H1 (cell line): Measurements from ENCODE around the gene HINT2. TPM values are rescaled to one million over a fixed set of nuclear protein-coding genes. Genes with fewer than 3 reads are reported as not detected.
A peak's percentile ranks its signal among the peaks of the same experiment; 100 is the strongest.

Experiments
- CTCF ChIA-PET: fragments of 300-600 bp; sonication (Branson Sonifier 250); formaldehyde crosslinking; loops from one replicate; lab custom pipeline; 2021; ENCODE audit not compliant: partially characterized antibody; lab: Charles Lee
- POLR2A ChIA-PET: fragments of 300-600 bp; sonication (Branson Sonifier 250); formaldehyde crosslinking; loops from one replicate; lab custom pipeline; 2021; ENCODE audit warnings: inconsistent platforms; ENCODE audit not compliant: partially characterized antibody; lab: Charles Lee
- DNase-seq, 2 experiments: peaks; one replicate each; pipeline versions ENCODE4 v3.0.0 to v3.0.0-alpha.2; 2010 to 2022; ENCODE audit warnings: low spot score in 2 of 2, low read depth in 1 of 2, mixed read lengths in 1 of 2
- FAIRE-seq: peaks from 2 replicates; lab custom pipeline; 2011; peaks lifted over from hg19 to GRCh38; lab: Jason Lieb, UNC
- H2AFZ ChIP-seq: 2 replicates; pipeline ENCODE4 v1.8.1; 2012; ENCODE audit warnings: low read length, inconsistent platforms
- H2AK5ac ChIP-seq: 2 replicates; pipeline ENCODE4 v1.6.1; 2013; ENCODE audit warnings: low read depth, low read length
- H2BK120ac ChIP-seq: replicated peaks from 2 replicates; pipeline ENCODE3; 2013; ENCODE audit warnings: low read depth, low read length, inconsistent platforms
- H2BK12ac ChIP-seq: 2 replicates; pipeline ENCODE4 v1.6.1; 2013; ENCODE audit warnings: low read depth, low read length
- H2BK15ac ChIP-seq: 2 replicates; pipeline ENCODE4 v1.6.1; 2013; ENCODE audit warnings: low read length
- H2BK20ac ChIP-seq: 2 replicates; pipeline ENCODE4 v1.6.1; 2013; ENCODE audit warnings: low read length
- H2BK5ac ChIP-seq: 2 replicates; pipeline ENCODE4 v1.6.1; 2013; ENCODE audit warnings: low read depth, low read length
- H3K14ac ChIP-seq: 2 replicates; pipeline ENCODE4 v1.6.1; 2013; ENCODE audit warnings: inconsistent platforms; ENCODE audit not compliant: insufficient read length
- H3K18ac ChIP-seq: 2 replicates; pipeline ENCODE4 v1.6.1; 2013; ENCODE audit warnings: low read length; ENCODE audit errors: extremely low read depth
- H3K23ac ChIP-seq: 2 replicates; pipeline ENCODE4 v1.6.1; 2013; ENCODE audit warnings: inconsistent platforms; ENCODE audit not compliant: insufficient read length
- H3K23me2 ChIP-seq: 2 replicates; pipeline ENCODE4 v1.6.1; 2013; ENCODE audit warnings: low read depth, low read length
- H3K27ac ChIP-seq: 2 replicates; pipeline ENCODE4 v1.6.1; 2011; ENCODE audit warnings: low read depth, low read length, inconsistent platforms
- H3K27me3 ChIP-seq, 4 experiments: replicated peaks in 1 of 4; 1 replicate in 1 of 4; 2 replicates in 3 of 4; pipeline versions ENCODE4 v1.6.1 to v1.8.1; 2011 to 2013; ENCODE audit warnings: low read length in 3 of 4, mild to moderate bottlenecking in 3 of 4, inconsistent platforms in 2 of 4, mixed read lengths in 2 of 4, moderate library complexity in 1 of 4; ENCODE audit not compliant: control insufficient read depth in 3 of 4, insufficient read depth in 3 of 4; ENCODE audit errors: extremely low read depth in 1 of 4
- H3K36me3 ChIP-seq, 4 experiments: 2 replicates each; pipeline versions ENCODE4 v1.6.1 to v1.8.1; 2011 to 2013; ENCODE audit warnings: mild to moderate bottlenecking in 4 of 4, low read length in 3 of 4, moderate library complexity in 2 of 4, control low read depth in 1 of 4, inconsistent platforms in 1 of 4; ENCODE audit not compliant: insufficient read depth in 4 of 4, control insufficient read depth in 2 of 4
- H3K4ac ChIP-seq: replicated peaks from 2 replicates; pipeline ENCODE3; 2013; ENCODE audit warnings: low read length, low read depth, mixed read lengths, inconsistent platforms; ENCODE audit not compliant: insufficient read length
- H3K4me1 ChIP-seq, 4 experiments: replicated peaks in 1 of 4; 1 replicate in 1 of 4; 2 replicates in 3 of 4; pipeline versions ENCODE4 v1.6.1 to v1.8.1; 2011 to 2013; ENCODE audit warnings: low read length in 3 of 4, inconsistent platforms in 2 of 4, mixed read lengths in 1 of 4; ENCODE audit not compliant: insufficient read depth in 4 of 4, control insufficient read depth in 3 of 4
- H3K4me2 ChIP-seq, 2 experiments: 2 replicates each; pipeline versions ENCODE4 v1.6.1 to v1.8.1; 2011 to 2013; ENCODE audit warnings: low read depth in 2 of 2, low read length in 2 of 2, control low read depth in 1 of 2, inconsistent platforms in 1 of 2, mild to moderate bottlenecking in 1 of 2; ENCODE audit not compliant: insufficient read depth in 1 of 2
- H3K4me3 ChIP-seq, 4 experiments: fragments of 200-600, 300-600 bp in 1 of 4; sonication (generic), shearing (Covaris generic), sonication (Bioruptor Twin) in 1 of 4; 2 replicates each; pipeline versions ENCODE4 v1.5.1 to v1.8.1; 2011 to 2016; ENCODE audit warnings: low read length in 4 of 4, low read depth in 3 of 4, control low read depth in 2 of 4, inconsistent platforms in 2 of 4, mild to moderate bottlenecking in 2 of 4, mixed read lengths in 1 of 4, moderate library complexity in 1 of 4; ENCODE audit not compliant: insufficient read depth in 2 of 4; ENCODE audit errors: extremely low read depth in 1 of 4
- H3K56ac ChIP-seq: replicated peaks from 2 replicates; pipeline ENCODE3; 2013; ENCODE audit warnings: low read depth, mild to moderate bottlenecking, mixed read lengths, low read length, inconsistent platforms; ENCODE audit not compliant: insufficient read length
- H3K79me1 ChIP-seq: 2 replicates; pipeline ENCODE4 v1.6.1; 2013; ENCODE audit warnings: low read depth, low read length, control low read depth
- H3K79me2 ChIP-seq, 2 experiments: 2 replicates each; pipeline versions ENCODE4 v1.6.1 to v1.8.1; 2012 to 2013; ENCODE audit warnings: low read length in 2 of 2, mild to moderate bottlenecking in 2 of 2, inconsistent platforms in 1 of 2; ENCODE audit not compliant: insufficient read depth in 2 of 2, control insufficient read depth in 1 of 2
- H3K9ac ChIP-seq, 4 experiments: replicated peaks in 1 of 4; 1 replicate in 1 of 4; 2 replicates in 3 of 4; pipeline versions ENCODE4 v1.6.1 to v1.8.1; 2011 to 2013; ENCODE audit warnings: low read depth in 3 of 4, low read length in 3 of 4, control low read depth in 2 of 4, mild to moderate bottlenecking in 2 of 4, moderate library complexity in 2 of 4, inconsistent platforms in 1 of 4; ENCODE audit errors: extremely low read depth in 1 of 4
- H3K9me3 ChIP-seq, 2 experiments: 2 replicates each; pipeline versions ENCODE4 v1.6.1 to v1.8.1; 2012 to 2013; ENCODE audit warnings: mild to moderate bottlenecking in 2 of 2, moderate library complexity in 2 of 2, control low read depth in 1 of 2, inconsistent platforms in 1 of 2, low read depth in 1 of 2, low read length in 1 of 2, mixed read lengths in 1 of 2; ENCODE audit not compliant: insufficient read depth in 2 of 2
- H4K20me1 ChIP-seq, 2 experiments: replicated peaks in 1 of 2; 2 replicates each; pipeline versions ENCODE3 to v1.8.1; 2011 to 2013; ENCODE audit warnings: inconsistent platforms in 2 of 2, low read length in 2 of 2, mild to moderate bottlenecking in 1 of 2; ENCODE audit not compliant: insufficient read depth in 2 of 2, control insufficient read depth in 1 of 2
- H4K5ac ChIP-seq: 2 replicates; pipeline ENCODE4 v1.6.1; 2013; ENCODE audit warnings: low read length, low read depth, mixed read lengths, inconsistent platforms; ENCODE audit not compliant: insufficient read length
- H4K8ac ChIP-seq: 2 replicates; pipeline ENCODE4 v1.8.0; 2013; ENCODE audit warnings: mild to moderate bottlenecking, moderate library complexity, low read length, inconsistent platforms; ENCODE audit not compliant: insufficient read depth; ENCODE audit errors: extremely low read depth
- H4K91ac ChIP-seq: replicated peaks from 2 replicates; pipeline ENCODE3; 2013; ENCODE audit warnings: low read length, mixed read lengths, inconsistent platforms; ENCODE audit not compliant: insufficient read length
- EP300 ChIP-seq, 2 experiments: IDR thresholded peaks; 1 replicate in 1 of 2; 2 replicates in 1 of 2; pipeline ENCODE4 v1.6.1; 2011 to 2012; ENCODE audit warnings: low read depth in 2 of 2, low read length in 2 of 2, mild to moderate bottlenecking in 2 of 2, borderline replicate concordance in 1 of 2, inconsistent platforms in 1 of 2, moderate library complexity in 1 of 2
- EZH2 ChIP-seq: fragments of 200-600 bp; sonication (generic); IDR thresholded peaks from 2 replicates; pipeline ENCODE4 v1.7.1; 2012; ENCODE audit warnings: low read depth, mild to moderate bottlenecking, moderate library complexity, low read length, inconsistent platforms; ENCODE audit not compliant: severe bottlenecking
- KDM1A ChIP-seq: fragments of 200-600, 300-600 bp; sonication (generic); IDR thresholded peaks from 2 replicates; pipeline ENCODE4 v1.7.1; 2016; ENCODE audit warnings: mild to moderate bottlenecking, low read length, borderline replicate concordance
- KDM4A ChIP-seq: IDR thresholded peaks from one replicate; pipeline ENCODE4 v1.7.1; 2012; ENCODE audit warnings: low read depth, mild to moderate bottlenecking, moderate library complexity, low read length, inconsistent platforms; ENCODE audit not compliant: severe bottlenecking
- POLR2A ChIP-seq, 2 experiments: IDR thresholded peaks; 1 replicate in 1 of 2; 2 replicates in 1 of 2; pipeline ENCODE4 v1.6.1; 2011; ENCODE audit warnings: low read depth in 2 of 2, low read length in 2 of 2, mild to moderate bottlenecking in 2 of 2; ENCODE audit errors: control extremely low read depth in 1 of 2
- SIN3A ChIP-seq, 2 experiments: IDR thresholded peaks in 1 of 2; conservative IDR thresholded peaks in 1 of 2; 2 replicates each; pipeline ENCODE4 v1.6.1; 2011 to 2012; ENCODE audit warnings: low read length in 2 of 2, improper control_type of control experiment in 1 of 2, low read depth in 1 of 2, mild to moderate bottlenecking in 1 of 2
- SIRT6 ChIP-seq: IDR thresholded peaks from one replicate; pipeline ENCODE4 v1.7.1; 2012; ENCODE audit warnings: low read length, inconsistent platforms
- SP1 ChIP-seq: IDR thresholded peaks from 2 replicates; pipeline ENCODE4 v1.6.1; 2011; ENCODE audit warnings: low read depth, low read length
- SUZ12 ChIP-seq: fragments of 200-600 bp; sonication (generic); IDR thresholded peaks from 2 replicates; pipeline ENCODE4 v1.6.1; 2012; ENCODE audit warnings: mild to moderate bottlenecking, inconsistent platforms, low read length, moderate library complexity, mixed read lengths
- WGBS, 2 experiments: shearing (Covaris generic) in 1 of 2; methylation state at CpG; one replicate each; pipeline versions ENCODE4 v1.1.6 to v1.1.7; 2013 to 2015; ENCODE audit warnings: low lambda C conversion rate in 2 of 2, mixed read lengths in 2 of 2, inconsistent platforms in 1 of 2, low coverage in 1 of 2, missing lambda C conversion rate in 1 of 2; ENCODE audit not compliant: insufficient replicate concordance in 2 of 2, insufficient coverage in 1 of 2, insufficient read length in 1 of 2; ENCODE audit errors: extremely low coverage in 1 of 2, missing lambda C conversion rate in 1 of 2; 5-methylcytosine and 5-hydroxymethylcytosine counted together
- polyA plus RNA-seq, 7 experiments: library from polyadenylated mRNA; depleted of rRNA in 3 of 7; stranded (reverse) in 5 of 7; unstranded in 2 of 7; fragments of >200 nt in 5 of 7; fragments of 200-250 nt in 2 of 7; gene quantifications; 1 replicate in 5 of 7; 2 replicates in 1 of 7; 4 replicates in 1 of 7; pipeline versions ENCODE4 v1.2.1 to v1.2.3, GENCODE V29; 2011 to 2013; ENCODE audit warnings: missing spikeins in 2 of 7, mixed read lengths in 2 of 7
- total RNA-seq: library from RNA; stranded (reverse); fragmentation: NEBNext Ultra II Directional; extraction: Animal tissue kit (Norgen Biotek cat#: 25700); gene quantifications from 2 replicates; pipeline ENCODE4 v1.2.1, GENCODE V29; 2021

HINT2 gene
- total and polyA plus RNA-seq, 2 of the 8 experiments (the other 6 are each of a cell fraction or from before 2014, with no cell fraction given), result 32.1 to 51.2 TPM

DNA sequence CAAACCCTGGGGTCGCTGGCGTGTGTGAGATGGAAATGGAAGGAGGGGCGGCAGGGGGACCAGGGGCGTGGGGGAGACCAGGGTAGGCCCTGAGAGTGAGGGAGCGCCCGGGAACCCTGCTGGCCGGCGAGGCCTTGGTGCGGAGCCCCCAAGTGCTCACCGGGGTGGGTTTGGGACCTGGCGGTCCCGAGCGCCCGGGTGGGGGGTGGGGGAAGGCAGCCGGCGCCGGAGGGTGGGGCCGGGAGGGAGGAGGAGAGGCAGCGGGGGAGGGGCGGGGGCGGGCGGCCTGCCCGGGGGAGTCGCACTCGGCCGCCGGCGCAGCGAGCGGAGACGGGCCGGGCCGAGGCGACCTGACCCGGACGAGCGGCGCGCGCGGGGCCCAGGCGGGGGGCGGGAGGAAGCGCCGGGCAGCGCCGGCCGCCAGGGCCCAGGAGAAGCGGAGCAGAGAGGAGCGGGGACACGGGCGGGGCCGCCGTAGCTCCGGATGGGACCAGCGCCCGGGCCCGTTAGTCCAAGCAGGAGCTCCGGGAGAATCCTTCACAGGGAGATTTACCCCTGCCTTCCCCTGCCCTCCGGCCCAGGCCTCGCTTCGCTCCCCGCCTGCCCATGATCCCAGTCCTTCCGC lies 23.4 kb downstream of the HINT2 start, which contains the start of gene NPR2:
TSS of gene NPR2 (plus strand) at position 295 of the 625 bp plus-strand sequence. CDS start 818 bp downstream, outside the sequence.
- TF ChIP-seq KDM1A (no peak), SUZ12 (no peak), EP300 (IDR thresholded peaks at IDR 0.05; ENCODE audit: borderline replicate concordance in 1 of 2, low read depth in 2 of 2, low read length in 2 of 2) (no peak), KDM4A (peak; percentile 54), SP1 (no peak), SIRT6 (no peak), EZH2 (no peak), SIN3A (conservative IDR thresholded peaks at IDR 0.05 in 1 of 2, IDR thresholded peaks at IDR 0.05 in 1 of 2; ENCODE audit: low read depth in 1 of 2, low read length in 2 of 2) (no peak), POLR2A (IDR thresholded peaks at IDR 0.05; ENCODE audit: control extremely low read depth in 1 of 2, low read depth in 2 of 2, low read length in 2 of 2) (0 out of 3 replicates have a peak, but pooled peaks of 1 of the 2 experiments have one; percentile 32)
- H3K18ac ChIP-seq, result peak within 1 kb of the TSS; percentile 78
- peak within 1 kb of the TSS; percentile 30 for H3K4ac ChIP-seq
- DNase-seq (peak in 1 of 2 experiments; percentile 70), FAIRE-seq (no peak)
- H3K4me1 ChIP-seq, result peaks cover 5 to 13% (median 7%) of the 10 kb centered on the region in 4 experiments; a peak in 6 of 7 replicates
- H3K27me3 ChIP-seq, result peaks cover 0 to 10% (median 0%) of the 10 kb centered on the region in 4 experiments; a peak in 4 of 7 replicates
- H4K20me1 ChIP-seq, result no peaks in the 10 kb centered on the region
- H3K27ac ChIP-seq, result no peak within 1 kb of the TSS
- H2AFZ ChIP-seq, result peak within 1 kb of the TSS; percentile 69
- H3K36me3 ChIP-seq, result no peaks in the 10 kb centered on the region
- no peaks in the 10 kb centered on the region for H3K9me3 ChIP-seq
- H4K8ac ChIP-seq, result peak within 1 kb of the TSS; percentile 85
- H3K56ac ChIP-seq, result no peak within 1 kb of the TSS
- peak within 1 kb of the TSS; percentile 46 to 91 for H3K4me2 ChIP-seq
- peak within 1 kb of the TSS; percentile 50; the same call in 1 of the 2 replicates for H2BK12ac ChIP-seq
- no peak within 1 kb of the TSS for H2BK20ac ChIP-seq
- peak within 1 kb of the TSS; percentile 70 for H4K5ac ChIP-seq
- H3K4me3 ChIP-seq, result peak within 1 kb of the TSS; percentile 52 to 67 (median 60)
- ChIA-PET POLR2A (interaction anchor here (0.9 to 3.9 kb wide), 6 partner anchors 10 to 52 kb away, joined by 3 to 38 read pairs (median 4); partner anchors contain the start of genes FAM221B, HINT2, SPAG8 and TMEM8B), CTCF (interaction anchor here (0.9 to 2.6 kb wide), 8 partner anchors 12 to 91 kb away, joined by 3 to 26 read pairs (median 4); partner anchors contain the start of genes HINT2 and SPAG8)
- no peak within 1 kb of the TSS for H2AK5ac ChIP-seq
- H4K91ac ChIP-seq, result peak within 1 kb of the TSS; percentile 17
- no peak within 1 kb of the TSS for H3K23ac ChIP-seq
- no peaks in the 10 kb centered on the region for H3K79me2 ChIP-seq
- peaks cover 5% of the 10 kb centered on the region; the same call in 1 of the 2 replicates for H3K23me2 ChIP-seq
- H2BK5ac ChIP-seq, result no peak within 1 kb of the TSS; the same call in 1 of the 2 replicates
- H3K79me1 ChIP-seq, result no peaks in the 10 kb centered on the region
- H3K9ac ChIP-seq, result peak within 1 kb of the TSS in 3 of 4 experiments; percentile 34 to 62 (median 41); a peak in 5 of 7 replicates
- 0% methylated on average over 4 of the region's 64 CpGs; no CpG with 5 or more reads in 1 of the 2 experiments for whole genome bisulfite sequencing, 2 experiments
- H2BK120ac ChIP-seq, result no peak within 1 kb of the TSS
- peak within 1 kb of the TSS; percentile 81; the same call in 1 of the 2 replicates for H2BK15ac ChIP-seq
- H3K14ac ChIP-seq, result no peak within 1 kb of the TSS
